GM12878 (cell line): ENCODE results near the gene LPCAT2.

Source experiments
- EZH2 ChIP-seq: IDR thresholded peaks from 2 replicates; pipeline ENCODE4 v1.6.1; 2012; ENCODE audit warnings: low read depth, mild to moderate bottlenecking, control low read depth, inconsistent platforms, low read length, borderline replicate concordance; ENCODE audit not compliant: control insufficient read depth
- GABPA ChIP-seq: IDR thresholded peaks from 2 replicates; pipeline ENCODE4 v1.6.1; 2014; ENCODE audit warnings: antibody characterized with exemption, low read depth, mild to moderate bottlenecking, inconsistent platforms
- POLR2A ChIP-seq: IDR thresholded peaks from 2 replicates; pipeline ENCODE4 v1.6.1; 2011; ENCODE audit warnings: low read depth, mild to moderate bottlenecking, low read length
- RAD51 ChIP-seq: fragments of 450-650 bp; IDR thresholded peaks from 2 replicates; pipeline ENCODE4 v1.6.1; 2016; ENCODE audit warnings: moderate library complexity, mild to moderate bottlenecking, inconsistent platforms
- SMAD1 ChIP-seq: fragments of 450-650 bp; IDR thresholded peaks from 2 replicates; pipeline ENCODE4 v1.6.1; 2018; ENCODE audit warnings: mild to moderate bottlenecking, low read depth; ENCODE audit not compliant: partially characterized antibody
- SRF ChIP-seq, 2 experiments: IDR thresholded peaks; 2 replicates each; pipeline ENCODE4 v1.6.1; 2011; ENCODE audit warnings: low read depth in 2 of 2, low read length in 2 of 2, mild to moderate bottlenecking in 1 of 2, moderate library complexity in 1 of 2
- TAF1 ChIP-seq: IDR thresholded peaks from 2 replicates; pipeline ENCODE4 v1.6.1; 2011; ENCODE audit warnings: mild to moderate bottlenecking, low read depth, low read length, borderline replicate concordance
- TF ChIP-seq, protein P1 (sequence below), 3 experiments: IDR thresholded peaks in 2 of 3; conservative IDR thresholded peaks in 1 of 3; 2 replicates each; pipeline ENCODE4 v1.5.1; 2011; ENCODE audit warnings: low read depth in 3 of 3, low read length in 3 of 3, mild to moderate bottlenecking in 3 of 3, control low read depth in 2 of 3, moderate library complexity in 2 of 3, inconsistent platforms in 1 of 3, mixed read lengths in 1 of 3; ENCODE audit not compliant: control insufficient read depth in 2 of 3, insufficient read depth in 1 of 3; ENCODE audit errors: extremely low read depth in 1 of 3
- TF ChIP-seq, protein P2 (sequence below): fragments of 450-650 bp; IDR thresholded peaks from 2 replicates; pipeline ENCODE4 v1.6.1; 2018; ENCODE audit warnings: borderline replicate concordance, mild to moderate bottlenecking; ENCODE audit not compliant: partially characterized antibody

DNA sequence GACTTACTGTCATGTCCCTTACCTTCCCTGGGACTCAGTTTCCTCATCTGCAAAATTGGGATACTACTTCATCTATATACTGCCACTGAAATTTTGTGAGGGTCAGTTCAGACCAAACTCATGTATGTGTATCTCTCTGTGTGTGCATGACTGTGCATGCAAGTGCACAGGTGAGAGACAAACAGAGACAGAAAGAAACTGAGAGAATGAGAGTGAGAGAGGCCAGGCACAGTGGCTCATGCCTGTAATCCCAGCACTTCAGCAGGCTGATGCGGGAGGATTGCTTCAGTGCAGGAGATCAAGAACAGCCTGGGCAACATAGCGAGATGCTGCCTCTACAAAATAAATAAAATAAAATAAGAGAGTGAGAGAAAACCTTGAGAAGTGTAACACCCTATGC, 114.8 kb downstream of the LPCAT2 start:
- TF ChIP-seq SRF (IDR thresholded peaks at IDR 0.05; ENCODE audit: low read depth in 2 of 2, low read length in 2 of 2) = no peak
- TF ChIP-seq EZH2 = no peak
- TF ChIP-seq SMAD1 = no peak
- TF ChIP-seq GABPA = no peak
- no peak for TF ChIP-seq RAD51
- TF ChIP-seq, protein P1, sequence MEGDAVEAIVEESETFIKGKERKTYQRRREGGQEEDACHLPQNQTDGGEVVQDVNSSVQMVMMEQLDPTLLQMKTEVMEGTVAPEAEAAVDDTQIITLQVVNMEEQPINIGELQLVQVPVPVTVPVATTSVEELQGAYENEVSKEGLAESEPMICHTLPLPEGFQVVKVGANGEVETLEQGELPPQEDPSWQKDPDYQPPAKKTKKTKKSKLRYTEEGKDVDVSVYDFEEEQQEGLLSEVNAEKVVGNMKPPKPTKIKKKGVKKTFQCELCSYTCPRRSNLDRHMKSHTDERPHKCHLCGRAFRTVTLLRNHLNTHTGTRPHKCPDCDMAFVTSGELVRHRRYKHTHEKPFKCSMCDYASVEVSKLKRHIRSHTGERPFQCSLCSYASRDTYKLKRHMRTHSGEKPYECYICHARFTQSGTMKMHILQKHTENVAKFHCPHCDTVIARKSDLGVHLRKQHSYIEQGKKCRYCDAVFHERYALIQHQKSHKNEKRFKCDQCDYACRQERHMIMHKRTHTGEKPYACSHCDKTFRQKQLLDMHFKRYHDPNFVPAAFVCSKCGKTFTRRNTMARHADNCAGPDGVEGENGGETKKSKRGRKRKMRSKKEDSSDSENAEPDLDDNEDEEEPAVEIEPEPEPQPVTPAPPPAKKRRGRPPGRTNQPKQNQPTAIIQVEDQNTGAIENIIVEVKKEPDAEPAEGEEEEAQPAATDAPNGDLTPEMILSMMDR (IDR thresholded peaks at IDR 0.05 in 2 of 3, conservative IDR thresholded peaks at IDR 0.05 in 1 of 3; ENCODE audit: control insufficient read depth in 2 of 3, extremely low read depth in 1 of 3, insufficient read depth in 1 of 3, low read depth in 3 of 3, low read length in 3 of 3) = no peak
- no peak for TF ChIP-seq TAF1
- TF ChIP-seq POLR2A = no peak
- TF ChIP-seq, protein P2, sequence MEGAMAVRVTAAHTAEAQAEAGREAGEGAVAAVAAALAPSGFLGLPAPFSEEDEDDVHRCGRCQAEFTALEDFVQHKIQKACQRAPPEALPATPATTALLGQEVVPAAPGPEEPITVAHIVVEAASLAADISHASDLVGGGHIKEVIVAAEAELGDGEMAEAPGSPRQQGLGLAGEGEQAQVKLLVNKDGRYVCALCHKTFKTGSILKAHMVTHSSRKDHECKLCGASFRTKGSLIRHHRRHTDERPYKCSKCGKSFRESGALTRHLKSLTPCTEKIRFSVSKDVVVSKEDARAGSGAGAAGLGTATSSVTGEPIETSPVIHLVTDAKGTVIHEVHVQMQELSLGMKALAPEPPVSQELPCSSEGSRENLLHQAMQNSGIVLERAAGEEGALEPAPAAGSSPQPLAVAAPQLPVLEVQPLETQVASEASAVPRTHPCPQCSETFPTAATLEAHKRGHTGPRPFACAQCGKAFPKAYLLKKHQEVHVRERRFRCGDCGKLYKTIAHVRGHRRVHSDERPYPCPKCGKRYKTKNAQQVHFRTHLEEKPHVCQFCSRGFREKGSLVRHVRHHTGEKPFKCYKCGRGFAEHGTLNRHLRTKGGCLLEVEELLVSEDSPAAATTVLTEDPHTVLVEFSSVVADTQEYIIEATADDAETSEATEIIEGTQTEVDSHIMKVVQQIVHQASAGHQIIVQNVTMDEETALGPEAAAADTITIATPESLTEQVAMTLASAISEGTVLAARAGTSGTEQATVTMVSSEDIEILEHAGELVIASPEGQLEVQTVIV = no peak
